GM23338 (cell line): ENCODE results near the gene NDEL1.

ENCODE experiments used
- CREB1 ChIP-seq: fragments of 250-450 bp; sonication (Bioruptor Pico); IDR thresholded peaks from 2 replicates; pipeline ENCODE4 v1.5.0; 2020; ENCODE audit warnings: low read depth, mild to moderate bottlenecking, moderate library complexity
- CTCF ChIP-seq, 2 experiments: fragments of 200-600 bp in 1 of 2; sonication (generic) in 1 of 2; conservative IDR thresholded peaks; 2 replicates each; pipeline versions ENCODE4 v1.5.1 to v1.6.1; 2016 to 2017; ENCODE audit warnings: antibody characterized with exemption in 2 of 2, low read depth in 2 of 2, mild to moderate bottlenecking in 2 of 2, moderate library complexity in 1 of 2
- EZH2 ChIP-seq: fragments of 200-600 bp; sonication (generic); IDR thresholded peaks from one replicate; pipeline ENCODE4 v1.8.0; 2017; ENCODE audit warnings: antibody characterized with exemption, mild to moderate bottlenecking, low read depth; ENCODE audit not compliant: unreplicated experiment
- EZH2phosphoT487 ChIP-seq: fragments of 200-600 bp; sonication (generic); IDR thresholded peaks from one replicate; pipeline ENCODE4 v1.8.1; 2018; ENCODE audit warnings: antibody characterized with exemption; ENCODE audit not compliant: unreplicated experiment
- JUNB ChIP-seq: IDR thresholded peaks from one replicate; pipeline ENCODE4 v1.6.1; 2016; ENCODE audit warnings: antibody characterized with exemption; ENCODE audit not compliant: unreplicated experiment
- POLR2AphosphoS5 ChIP-seq: IDR thresholded peaks from 2 replicates; pipeline ENCODE4 v1.6.1; 2016; ENCODE audit warnings: antibody characterized with exemption, low read depth
- STAT1 ChIP-seq: IDR thresholded peaks from one replicate; pipeline ENCODE4 v1.6.1; 2016; ENCODE audit warnings: antibody characterized with exemption; ENCODE audit not compliant: unreplicated experiment
- ZNF114 ChIP-seq: fragments of 250-450 bp; sonication (Bioruptor Pico); IDR thresholded peaks from 2 replicates; pipeline ENCODE4 v1.5.0; 2020; ENCODE audit warnings: mild to moderate bottlenecking, moderate library complexity
- ZNF331 ChIP-seq: fragments of 250-450 bp; sonication (Bioruptor Pico); IDR thresholded peaks from 2 replicates; pipeline ENCODE4 v1.5.0; 2020; ENCODE audit warnings: low read depth, mild to moderate bottlenecking, moderate library complexity
- TF ChIP-seq, protein P1 (sequence below): IDR thresholded peaks from one replicate; pipeline ENCODE4 v1.6.1; 2018; ENCODE audit warnings: antibody characterized with exemption; ENCODE audit not compliant: unreplicated experiment
- TF ChIP-seq, protein P2 (sequence below): IDR thresholded peaks from 2 replicates; pipeline ENCODE4 v1.6.1; 2016; ENCODE audit warnings: antibody characterized with exemption

DNA sequence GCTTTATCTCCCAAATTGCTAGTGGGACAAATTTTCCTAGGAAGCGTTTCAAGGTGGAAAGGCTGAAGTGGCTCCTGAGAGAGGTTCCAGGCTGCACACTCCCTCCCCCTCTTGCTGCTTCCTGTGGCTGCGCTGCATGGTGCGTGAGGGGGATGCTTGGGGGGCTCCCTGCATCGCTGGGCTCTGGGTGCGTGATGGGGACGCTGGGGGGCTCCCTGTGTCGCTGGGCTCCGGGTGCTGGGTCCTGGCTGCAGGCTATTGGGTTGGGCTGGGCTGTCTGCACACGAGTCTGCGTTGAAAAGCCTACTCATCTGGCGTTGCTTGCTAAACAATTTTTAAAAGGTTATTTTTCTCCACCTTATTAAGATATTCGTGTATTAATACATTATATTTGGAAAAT, 30.1 kb downstream of the NDEL1 start:
- TF ChIP-seq CTCF (conservative IDR thresholded peaks at IDR 0.05; ENCODE audit: low read depth in 2 of 2), result no peak
- TF ChIP-seq EZH2, result no peak
- TF ChIP-seq EZH2phosphoT487, result no peak
- TF ChIP-seq CREB1 (CRISPR knock-in tag), result no peak
- TF ChIP-seq POLR2AphosphoS5, result no peak
- TF ChIP-seq, protein P1, sequence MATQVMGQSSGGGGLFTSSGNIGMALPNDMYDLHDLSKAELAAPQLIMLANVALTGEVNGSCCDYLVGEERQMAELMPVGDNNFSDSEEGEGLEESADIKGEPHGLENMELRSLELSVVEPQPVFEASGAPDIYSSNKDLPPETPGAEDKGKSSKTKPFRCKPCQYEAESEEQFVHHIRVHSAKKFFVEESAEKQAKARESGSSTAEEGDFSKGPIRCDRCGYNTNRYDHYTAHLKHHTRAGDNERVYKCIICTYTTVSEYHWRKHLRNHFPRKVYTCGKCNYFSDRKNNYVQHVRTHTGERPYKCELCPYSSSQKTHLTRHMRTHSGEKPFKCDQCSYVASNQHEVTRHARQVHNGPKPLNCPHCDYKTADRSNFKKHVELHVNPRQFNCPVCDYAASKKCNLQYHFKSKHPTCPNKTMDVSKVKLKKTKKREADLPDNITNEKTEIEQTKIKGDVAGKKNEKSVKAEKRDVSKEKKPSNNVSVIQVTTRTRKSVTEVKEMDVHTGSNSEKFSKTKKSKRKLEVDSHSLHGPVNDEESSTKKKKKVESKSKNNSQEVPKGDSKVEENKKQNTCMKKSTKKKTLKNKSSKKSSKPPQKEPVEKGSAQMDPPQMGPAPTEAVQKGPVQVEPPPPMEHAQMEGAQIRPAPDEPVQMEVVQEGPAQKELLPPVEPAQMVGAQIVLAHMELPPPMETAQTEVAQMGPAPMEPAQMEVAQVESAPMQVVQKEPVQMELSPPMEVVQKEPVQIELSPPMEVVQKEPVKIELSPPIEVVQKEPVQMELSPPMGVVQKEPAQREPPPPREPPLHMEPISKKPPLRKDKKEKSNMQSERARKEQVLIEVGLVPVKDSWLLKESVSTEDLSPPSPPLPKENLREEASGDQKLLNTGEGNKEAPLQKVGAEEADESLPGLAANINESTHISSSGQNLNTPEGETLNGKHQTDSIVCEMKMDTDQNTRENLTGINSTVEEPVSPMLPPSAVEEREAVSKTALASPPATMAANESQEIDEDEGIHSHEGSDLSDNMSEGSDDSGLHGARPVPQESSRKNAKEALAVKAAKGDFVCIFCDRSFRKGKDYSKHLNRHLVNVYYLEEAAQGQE, result no peak
- TF ChIP-seq ZNF114, result no peak
- no peak for TF ChIP-seq STAT1
- no peak for TF ChIP-seq ZNF331
- TF ChIP-seq JUNB, result no peak
- TF ChIP-seq, protein P2, sequence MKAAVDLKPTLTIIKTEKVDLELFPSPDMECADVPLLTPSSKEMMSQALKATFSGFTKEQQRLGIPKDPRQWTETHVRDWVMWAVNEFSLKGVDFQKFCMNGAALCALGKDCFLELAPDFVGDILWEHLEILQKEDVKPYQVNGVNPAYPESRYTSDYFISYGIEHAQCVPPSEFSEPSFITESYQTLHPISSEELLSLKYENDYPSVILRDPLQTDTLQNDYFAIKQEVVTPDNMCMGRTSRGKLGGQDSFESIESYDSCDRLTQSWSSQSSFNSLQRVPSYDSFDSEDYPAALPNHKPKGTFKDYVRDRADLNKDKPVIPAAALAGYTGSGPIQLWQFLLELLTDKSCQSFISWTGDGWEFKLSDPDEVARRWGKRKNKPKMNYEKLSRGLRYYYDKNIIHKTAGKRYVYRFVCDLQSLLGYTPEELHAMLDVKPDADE, result no peak
